ACC112 (cell line): ENCODE measurements around the gene RHEBL1.

ENCODE experiments used
- H2AFZ ChIP-seq: fragments of 200-600 bp; sonication (generic); one replicate; pipeline ENCODE4 v1.6.0; 2017; ENCODE audit warnings: antibody characterized with exemption, low read length; ENCODE audit not compliant: unreplicated experiment
- H3K27ac ChIP-seq: fragments of 200-600 bp; sonication (generic); 2 replicates; pipeline ENCODE4 v1.5.1; 2014; ENCODE audit warnings: low read depth, mild to moderate bottlenecking, antibody characterized with exemption, low read length, moderate library complexity
- H3K27me3 ChIP-seq: fragments of 200-600 bp; sonication (generic); 2 replicates; pipeline ENCODE4 v1.6.1; 2014; ENCODE audit warnings: mild to moderate bottlenecking, antibody characterized with exemption, low read length, moderate library complexity, mixed read lengths; ENCODE audit not compliant: insufficient read depth
- H3K36me3 ChIP-seq: fragments of 200-600 bp; sonication (generic); 2 replicates; pipeline ENCODE4 v1.6.1; 2016; ENCODE audit warnings: mild to moderate bottlenecking, antibody characterized with exemption, low read length, moderate library complexity, mixed read lengths; ENCODE audit not compliant: insufficient read depth
- H3K4me1 ChIP-seq: fragments of 200-600 bp; sonication (generic); one replicate; pipeline ENCODE4 v1.6.1; 2016; ENCODE audit warnings: low read length, mixed read lengths; ENCODE audit not compliant: insufficient read depth, unreplicated experiment, control insufficient read depth
- H3K4me3 ChIP-seq: fragments of 200-600 bp; sonication (generic); 2 replicates; pipeline ENCODE4 v1.5.1; 2014; ENCODE audit warnings: mild to moderate bottlenecking, low read depth, low read length
- H3K79me2 ChIP-seq: fragments of 200-600 bp; sonication (generic); one replicate; pipeline ENCODE4 v1.6.0; 2016; ENCODE audit warnings: low read length; ENCODE audit not compliant: control insufficient read depth, unreplicated experiment, insufficient read depth

Gene RHEBL1

GRCh38 chr12:49028666-49029275 lies 41.0 kb downstream of the RHEBL1 start:
- no peak overlapping the region for H3K27ac ChIP-seq
- H3K4me3 ChIP-seq = no peak overlapping the region
- no peaks in the 10 kb centered on the region for H3K4me1 ChIP-seq
- H3K27me3 ChIP-seq = no peaks in the 10 kb centered on the region
- H3K36me3 ChIP-seq = peaks cover 21% of the 10 kb centered on the region
- H3K79me2 ChIP-seq = peaks cover 3% of the 10 kb centered on the region
- H2AFZ ChIP-seq = no peak overlapping the region

- Histone ChIP-seq H3K4me3 (no peak overlapping the region), H3K27me3 (no peaks in the 10 kb centered on the region), H2AFZ (no peak overlapping the region), H3K27ac (no peak overlapping the region), H3K4me1 (no peaks in the 10 kb centered on the region), H3K79me2 (peaks cover 3% of the 10 kb centered on the region), H3K36me3 (peaks cover 21% of the 10 kb centered on the region)
Measured at GRCh38 chr12:49027846-49028555, 41.8 kb downstream of the RHEBL1 start.

DNA sequence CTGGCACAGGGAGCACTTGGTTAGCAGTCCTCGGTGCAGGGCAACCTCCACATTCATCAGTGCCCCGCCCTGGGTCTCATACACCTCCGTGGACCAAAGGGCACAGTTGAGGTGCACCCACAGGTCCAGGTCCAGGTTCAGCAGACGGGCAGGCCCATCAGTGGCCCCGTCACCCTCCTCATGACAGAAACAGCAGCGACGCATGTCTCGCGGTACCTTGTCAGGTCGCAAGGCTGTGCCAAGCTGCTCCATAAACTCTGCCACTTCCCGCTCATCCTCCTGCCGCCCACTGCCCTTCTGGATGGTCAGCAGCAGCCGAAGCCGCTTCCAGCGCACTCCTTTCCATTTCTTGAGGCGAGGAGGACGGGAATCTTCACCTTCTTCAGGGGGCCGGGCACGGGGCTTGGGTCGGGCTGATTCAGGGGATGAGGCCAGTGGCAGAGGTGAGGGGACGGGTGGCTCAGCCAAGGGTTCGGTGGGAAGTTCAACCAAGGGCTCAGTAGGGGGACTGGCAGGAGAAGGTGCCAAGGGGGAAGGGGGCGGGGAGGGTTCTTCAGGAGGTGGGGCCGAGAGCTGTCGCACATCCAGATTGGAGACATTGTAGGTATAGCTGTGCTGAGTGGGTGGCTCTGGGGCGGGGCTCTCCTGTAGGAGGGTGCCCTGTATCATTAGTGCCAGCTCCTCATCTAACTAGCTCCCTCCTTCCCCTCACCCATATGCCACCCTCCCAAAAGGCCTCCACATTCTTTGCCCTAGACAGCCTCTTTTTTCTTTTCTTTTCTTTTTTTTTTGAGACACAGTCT lies 42.9 kb downstream of the RHEBL1 start:
- Histone ChIP-seq H2AFZ (no peak overlapping the region), H3K36me3 (peaks cover 21% of the 10 kb centered on the region), H3K4me3 (no peak overlapping the region), H3K27me3 (no peaks in the 10 kb centered on the region), H3K79me2 (peaks cover 3% of the 10 kb centered on the region), H3K4me1 (no peaks in the 10 kb centered on the region), H3K27ac (no peak overlapping the region)

DNA sequence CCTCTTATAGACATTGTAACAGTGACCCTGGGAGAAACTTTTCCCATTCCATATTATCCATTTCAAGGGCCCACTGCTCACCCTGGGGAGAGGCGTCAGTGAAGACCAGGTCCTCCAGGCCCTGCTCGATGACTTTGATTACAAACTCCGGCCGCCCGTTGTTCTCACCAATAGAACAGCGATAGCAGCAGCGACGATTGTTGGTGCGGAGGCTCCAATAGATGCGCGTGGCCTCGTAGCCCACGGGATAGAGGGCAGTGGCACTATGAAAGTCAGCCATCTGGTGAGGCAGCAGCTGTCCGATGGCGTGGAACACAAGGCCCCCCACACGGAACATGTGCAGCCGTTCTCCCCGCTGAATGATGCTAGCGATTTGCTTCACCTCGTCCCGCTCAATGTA lies 43.7 kb downstream of the RHEBL1 start:
- Histone ChIP-seq H3K36me3 (peaks cover 21% of the 10 kb centered on the region), H3K27ac (no peak overlapping the region), H3K27me3 (no peaks in the 10 kb centered on the region)

DNA sequence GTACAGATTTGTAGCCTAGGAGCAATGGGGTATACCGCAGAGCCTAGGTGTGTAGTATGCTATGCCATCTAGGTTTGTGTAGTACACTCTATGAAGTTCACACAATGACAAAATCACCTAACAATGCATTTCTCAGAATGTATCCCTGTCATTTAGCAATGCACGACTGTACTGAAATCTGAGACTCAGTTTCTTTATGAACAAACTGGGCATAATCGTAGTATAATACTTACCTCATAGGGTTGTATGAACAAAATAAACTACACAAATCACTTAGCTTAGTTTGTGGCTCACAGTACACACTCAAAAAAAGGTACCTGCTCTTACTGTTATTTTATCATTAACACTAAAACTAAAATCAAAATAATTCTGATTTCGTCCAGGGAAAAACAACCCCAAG lies 44.3 kb downstream of the RHEBL1 start:
- no peaks in the 10 kb centered on the region for H3K4me1 ChIP-seq
- H3K79me2 ChIP-seq = peaks cover 3% of the 10 kb centered on the region
- no peaks in the 10 kb centered on the region for H3K27me3 ChIP-seq
- no peak overlapping the region for H3K4me3 ChIP-seq
- no peak overlapping the region for H3K27ac ChIP-seq
- no peak overlapping the region for H2AFZ ChIP-seq
- peaks cover 21% of the 10 kb centered on the region for H3K36me3 ChIP-seq

More for the DNA sequence above, 43.7 kb downstream of the RHEBL1 start:
- peaks cover 3% of the 10 kb centered on the region for H3K79me2 ChIP-seq
- no peak overlapping the region for H3K4me3 ChIP-seq
- no peaks in the 10 kb centered on the region for H3K4me1 ChIP-seq
- no peak overlapping the region for H2AFZ ChIP-seq

DNA sequence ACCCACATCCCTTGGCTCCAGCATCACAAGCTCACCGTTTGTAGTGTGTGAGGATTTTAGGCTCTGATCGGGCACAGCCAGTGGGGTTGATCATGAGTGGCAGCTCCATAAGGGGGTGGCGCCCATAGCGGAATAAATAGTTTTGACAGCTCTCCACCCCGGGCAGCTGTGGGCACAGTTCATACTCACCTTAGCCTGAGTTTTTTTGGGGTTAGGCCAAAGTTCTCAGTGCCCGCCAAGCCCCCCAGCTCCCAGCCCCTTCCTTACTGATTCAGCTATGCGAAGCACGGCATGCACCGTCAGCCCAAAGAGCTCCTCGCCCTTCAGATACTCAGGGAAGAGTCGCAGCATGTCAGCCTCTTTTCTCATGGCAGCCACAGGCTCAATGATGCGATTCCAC lies 45.2 kb downstream of the RHEBL1 start:
- peaks cover 21% of the 10 kb centered on the region; the same call in 1 of the 2 replicates for H3K36me3 ChIP-seq
- no peak overlapping the region for H3K27ac ChIP-seq
- H3K27me3 ChIP-seq = no peaks in the 10 kb centered on the region
- peaks cover 3% of the 10 kb centered on the region for H3K79me2 ChIP-seq
- H3K4me3 ChIP-seq = no peak overlapping the region
- H3K4me1 ChIP-seq = peaks cover 4% of the 10 kb centered on the region
- H2AFZ ChIP-seq = no peak overlapping the region

DNA sequence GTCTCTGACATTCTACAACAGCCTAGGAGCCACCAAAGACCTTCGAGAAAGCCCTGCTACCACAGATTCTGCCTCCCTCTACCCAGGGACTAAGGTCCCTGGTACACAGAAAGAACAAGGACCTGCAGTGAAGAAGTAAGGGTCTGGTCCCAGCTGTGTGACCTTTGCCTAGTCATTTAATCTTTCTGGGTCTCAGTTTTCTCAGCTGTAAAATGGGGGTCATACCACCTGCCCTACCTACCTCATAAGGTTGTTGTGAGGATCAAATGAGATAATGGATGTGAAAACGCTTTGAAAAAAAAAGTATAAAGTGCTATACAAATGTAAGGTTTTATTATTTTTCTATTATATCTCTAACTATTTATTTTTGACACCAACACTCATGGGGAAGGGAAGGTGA lies 46.0 kb downstream of the RHEBL1 start:
- H3K27ac ChIP-seq = no peak overlapping the region
- H3K79me2 ChIP-seq = peaks cover 3% of the 10 kb centered on the region
- no peak overlapping the region for H2AFZ ChIP-seq
- H3K36me3 ChIP-seq = peaks cover 17% of the 10 kb centered on the region; the same call in 1 of the 2 replicates
- H3K27me3 ChIP-seq = no peaks in the 10 kb centered on the region
- no peak overlapping the region for H3K4me3 ChIP-seq
- peaks cover 7% of the 10 kb centered on the region for H3K4me1 ChIP-seq

DNA sequence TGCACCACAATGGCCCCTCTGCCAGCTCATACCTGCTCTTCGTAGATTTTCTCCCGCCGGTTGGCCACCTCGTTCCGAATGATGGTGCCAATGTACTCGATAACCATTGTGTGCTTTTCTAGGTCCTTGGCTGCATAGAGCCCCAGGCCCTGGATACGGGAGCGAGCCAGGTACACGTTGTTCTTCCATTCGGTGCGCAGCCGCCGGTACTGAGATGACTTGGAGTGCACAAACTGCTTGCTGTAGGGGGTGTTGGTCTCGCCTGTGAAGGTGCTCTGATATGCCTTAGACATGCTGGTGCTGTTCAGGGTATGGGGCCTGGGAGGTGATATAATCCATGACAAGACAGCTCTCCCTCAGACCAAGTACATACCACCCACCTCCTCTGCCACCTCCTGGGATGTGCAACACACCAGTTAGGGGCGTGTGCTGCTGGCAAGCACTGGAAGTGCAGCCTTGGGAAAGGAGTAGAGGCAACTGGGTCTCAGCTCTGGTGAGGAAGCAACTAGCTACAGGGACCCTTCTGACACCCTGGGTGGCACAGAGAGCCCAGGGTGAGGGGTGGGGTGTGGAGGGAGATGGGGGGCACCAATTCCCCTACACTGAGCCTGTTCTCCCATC lies 47.1 kb downstream of the RHEBL1 start:
- Histone ChIP-seq H3K27ac (no peak overlapping the region), H3K4me3 (no peak overlapping the region), H3K36me3 (peaks cover 15% of the 10 kb centered on the region; the same call in 1 of the 2 replicates), H3K79me2 (peaks cover 8% of the 10 kb centered on the region), H3K27me3 (no peaks in the 10 kb centered on the region), H3K4me1 (peaks cover 8% of the 10 kb centered on the region), H2AFZ (no peak overlapping the region)

DNA sequence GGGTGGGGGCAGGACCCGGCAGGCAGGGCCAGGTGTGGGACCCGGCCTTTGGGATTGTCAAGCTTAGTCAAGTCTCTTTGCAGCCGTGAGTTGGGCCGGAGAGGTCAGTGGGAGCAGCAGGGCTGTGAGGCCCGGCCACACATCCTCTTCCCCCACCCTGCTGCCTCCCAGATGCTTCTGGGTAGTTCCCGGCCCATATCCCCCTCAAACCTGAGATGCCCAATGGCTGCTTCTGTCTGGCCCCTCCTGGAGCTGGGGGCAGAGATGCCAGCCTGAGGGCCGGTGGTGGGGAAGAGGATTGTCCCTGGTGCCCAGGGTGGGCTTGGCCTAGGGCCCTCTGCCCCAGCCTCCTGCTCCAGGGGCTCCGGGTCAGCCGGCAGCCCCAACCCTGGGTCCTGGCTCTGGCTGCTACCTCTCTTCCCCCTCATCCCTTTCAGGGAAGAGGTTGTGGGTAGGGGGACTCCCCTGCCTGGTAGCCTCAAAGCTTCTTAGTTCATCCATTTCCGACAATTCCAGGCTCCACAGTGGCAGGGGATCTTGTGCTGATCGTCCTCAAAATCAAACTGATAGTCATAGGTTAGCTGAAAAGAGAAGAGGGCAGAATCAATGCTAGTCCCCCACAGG lies 48.4 kb downstream of the RHEBL1 start:
- Histone ChIP-seq H3K27me3 (no peaks in the 10 kb centered on the region), H2AFZ (no peak overlapping the region), H3K27ac (no peak overlapping the region), H3K79me2 (peaks cover 21% of the 10 kb centered on the region), H3K36me3 (peaks cover 15% of the 10 kb centered on the region; the same call in 1 of the 2 replicates), H3K4me1 (peaks cover 14% of the 10 kb centered on the region), H3K4me3 (no peak overlapping the region)

- peaks cover 23% of the 10 kb centered on the region for H3K79me2 ChIP-seq
- H3K36me3 ChIP-seq = peaks cover 11% of the 10 kb centered on the region; the same call in 1 of the 2 replicates
- no peak overlapping the region for H3K27ac ChIP-seq
- H3K4me1 ChIP-seq = peaks cover 14% of the 10 kb centered on the region
- no peaks in the 10 kb centered on the region for H3K27me3 ChIP-seq
- H3K4me3 ChIP-seq = no peak overlapping the region
- no peak overlapping the region for H2AFZ ChIP-seq
Measured at GRCh38 chr12:49020441-49020840, 49.3 kb downstream of the RHEBL1 start.
